ENCODE data around the gene NEDD9.

Gene NEDD9

GRCh38 chr6:11268978-11269377 is 36.5 kb upstream of the NEDD9 start:
- no peak overlapping the region for H3K27ac ChIP-seq
- no peak for TF ChIP-seq CTCF (conservative IDR thresholded peaks at IDR 0.05)
- no peak for TF ChIP-seq ZFX (IDR thresholded peaks at IDR 0.05)

- no peak overlapping the region for H3K27ac ChIP-seq
- TF ChIP-seq CTCF (conservative IDR thresholded peaks at IDR 0.05) (no peak), ZFX (IDR thresholded peaks at IDR 0.05) (no peak)
Measured at GRCh38 chr6:11266926-11267325, 34.5 kb upstream of the NEDD9 start.

GRCh38 chr6:11265932-11266331 is 33.5 kb upstream of the NEDD9 start:
- no peak for TF ChIP-seq CTCF (conservative IDR thresholded peaks at IDR 0.05)
- no peak for TF ChIP-seq ZFX (IDR thresholded peaks at IDR 0.05)
- no peak overlapping the region for H3K27ac ChIP-seq

- H3K27ac ChIP-seq: no peak overlapping the region
- TF ChIP-seq CTCF (conservative IDR thresholded peaks at IDR 0.05) (no peak), ZFX (IDR thresholded peaks at IDR 0.05) (no peak)
Measured at GRCh38 chr6:11264100-11264499, 31.6 kb upstream of the NEDD9 start.

GRCh38 chr6:11263291-11263775 is 30.9 kb upstream of the NEDD9 start:
- no peak overlapping the region for H3K27ac ChIP-seq
- no peak for TF ChIP-seq CTCF (conservative IDR thresholded peaks at IDR 0.05)
- no peak for TF ChIP-seq ZFX (IDR thresholded peaks at IDR 0.05)

GRCh38 chr6:11262242-11262641 is 29.8 kb upstream of the NEDD9 start:
- H3K27ac ChIP-seq: no peak overlapping the region
- TF ChIP-seq ZFX (IDR thresholded peaks at IDR 0.05) (no peak), CTCF (conservative IDR thresholded peaks at IDR 0.05) (no peak)

- H3K27ac ChIP-seq: no peak overlapping the region
- no peak for TF ChIP-seq CTCF (conservative IDR thresholded peaks at IDR 0.05)
- no peak for TF ChIP-seq ZFX (IDR thresholded peaks at IDR 0.05)
Measured at GRCh38 chr6:11260249-11261038, 28.0 kb upstream of the NEDD9 start.
